Activated gamma-delta T cell treated with anti-CD3 and anti-CD28 coated beads, Interleukin-2, amount 50 U/mL, for 16 hours (primary cell): ENCODE results near the gene ICA1L.

ENCODE experiments used
- DNase-seq: peaks from one replicate; pipeline ENCODE4 v3.0.0-alpha.2; 2020; ENCODE audit warnings: low read depth

ICA1L gene

DNA sequence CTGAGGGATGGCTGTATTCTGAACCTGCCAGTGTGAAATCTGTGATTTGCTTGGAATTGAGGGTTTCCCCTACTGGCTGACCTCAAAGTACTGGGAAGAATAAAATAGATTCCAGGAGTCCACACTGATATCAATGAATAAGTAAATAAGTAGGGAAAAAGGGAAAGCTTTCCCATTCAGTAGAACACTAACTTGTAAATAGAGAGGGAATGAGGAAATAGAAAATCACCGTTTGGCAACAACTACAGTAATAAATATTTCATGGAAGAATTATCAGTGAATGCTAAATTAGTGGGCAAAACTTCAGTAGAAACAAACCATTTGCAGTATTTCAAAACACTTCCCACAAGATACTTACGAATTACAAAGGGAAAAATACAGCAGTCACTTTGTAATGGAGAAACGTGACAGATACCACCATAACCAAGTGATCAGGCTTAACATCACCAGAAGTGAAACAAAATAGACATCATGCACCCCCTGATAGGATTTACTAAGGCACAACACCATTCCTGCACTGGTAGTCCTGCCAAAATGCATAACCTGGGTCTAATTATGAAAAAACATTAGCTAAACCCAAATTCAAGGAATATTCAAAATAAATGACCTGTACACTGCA lies 88.5 kb downstream of the ICA1L start:
- no peak for DNase-seq

DNA sequence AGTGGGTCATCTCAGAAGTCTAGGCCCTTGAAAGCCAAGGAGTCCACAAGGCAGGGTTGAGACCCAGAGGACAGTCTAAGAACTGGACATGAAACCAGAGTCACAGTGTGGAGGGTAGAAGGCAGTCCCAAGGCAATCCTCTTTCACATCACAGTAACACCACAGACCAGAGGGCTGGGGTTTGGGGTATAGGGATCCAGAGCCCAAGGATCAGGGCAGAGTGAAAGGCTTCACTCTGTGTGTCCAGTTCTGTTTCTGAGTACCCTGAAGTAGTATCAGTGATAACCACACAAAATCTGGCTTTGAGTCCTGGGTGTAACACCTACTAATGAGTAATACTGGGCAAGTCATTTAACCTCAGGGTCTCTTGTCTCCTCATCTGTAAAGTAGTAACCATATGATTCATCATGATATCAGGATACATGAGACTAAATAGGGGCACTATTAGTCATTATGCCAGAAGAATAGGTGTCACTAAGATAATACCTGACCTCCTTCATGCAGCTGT lies 91.0 kb downstream of the ICA1L start:
- DNase-seq, result no peak

GRCh38 chr2:202778217-202778616 lies 93.3 kb downstream of the ICA1L start:
- no peak for DNase-seq

- no peak for DNase-seq
Observed at GRCh38 chr2:202774104-202774503, 97.5 kb downstream of the ICA1L start.

DNA sequence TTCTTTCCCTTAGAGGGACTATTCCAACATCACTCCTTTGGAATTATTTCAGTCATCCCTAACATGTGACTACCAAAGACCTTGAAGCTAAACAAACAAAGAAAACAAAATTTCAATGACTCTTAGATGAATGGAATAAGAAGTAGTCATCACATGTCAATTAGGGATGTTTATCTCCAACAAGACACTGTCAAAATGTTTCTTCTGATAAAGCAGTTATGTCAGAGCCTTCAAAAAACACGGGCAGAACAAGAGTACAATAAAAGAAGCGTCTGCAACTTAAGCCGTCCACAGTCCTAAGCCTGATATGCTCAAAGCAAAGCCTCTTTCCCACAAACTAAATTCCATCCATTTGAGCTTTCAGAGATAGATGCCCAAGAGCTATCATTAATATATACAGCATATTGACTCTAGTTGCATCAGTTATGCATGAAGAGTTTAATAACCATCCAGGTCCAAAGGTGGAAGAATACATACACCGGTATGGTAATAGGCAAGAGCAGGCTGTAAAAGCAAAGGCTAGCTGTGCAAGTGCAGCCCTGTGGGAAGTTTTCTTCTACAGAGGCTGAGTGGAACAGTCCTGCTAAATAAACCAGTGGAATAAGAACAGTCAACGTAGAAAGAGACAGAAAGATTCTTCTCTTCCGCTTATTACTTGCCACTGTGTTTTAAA lies 98.1 kb downstream of the ICA1L start:
- no peak for DNase-seq

GRCh38 chr2:202771741-202772460 lies 99.7 kb downstream of the ICA1L start:
- DNase-seq, result no peak

- no peak for DNase-seq
Observed at GRCh38 chr2:202771336-202771735, 100.2 kb downstream of the ICA1L start.

DNA sequence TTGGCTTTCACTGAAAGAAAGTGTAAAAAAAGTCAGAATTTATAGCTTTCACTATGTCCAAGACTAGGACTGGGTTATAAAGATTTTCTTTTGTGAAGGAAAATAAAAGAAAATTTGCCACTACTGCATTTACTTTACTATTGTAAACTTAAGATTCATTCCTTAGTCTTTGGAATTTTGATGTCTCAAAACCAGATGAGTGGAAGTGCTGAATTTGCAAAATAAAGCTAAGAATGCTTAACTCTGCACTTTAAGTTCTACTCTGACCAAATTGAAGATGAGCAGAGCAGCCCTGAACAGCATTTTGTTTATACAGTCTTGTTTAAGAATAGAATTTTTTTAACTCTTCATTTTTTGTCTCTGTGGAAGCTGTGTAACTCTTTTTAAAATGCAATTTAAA lies 102.4 kb downstream of the ICA1L start:
- DNase-seq, result no peak

DNA sequence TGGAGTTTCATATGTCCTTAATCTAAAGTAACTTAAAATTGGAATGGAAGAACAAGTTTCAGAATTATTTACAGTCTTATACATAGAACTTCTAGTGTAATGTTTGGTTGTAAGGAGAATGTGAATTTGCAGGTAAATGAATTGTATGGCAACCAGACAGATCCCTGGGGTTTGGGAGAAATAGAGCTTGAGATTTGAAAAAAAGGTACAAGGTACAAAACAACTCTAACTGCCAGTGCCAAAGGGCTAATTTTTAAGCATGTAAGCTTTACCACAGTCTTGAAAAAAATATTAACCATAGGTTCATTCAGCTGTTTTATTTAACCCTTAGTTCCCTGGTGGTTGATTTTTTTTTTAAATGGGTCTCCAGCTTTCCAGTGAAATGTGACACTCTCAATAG lies 103.3 kb downstream of the ICA1L start:
- no peak for DNase-seq

DNA sequence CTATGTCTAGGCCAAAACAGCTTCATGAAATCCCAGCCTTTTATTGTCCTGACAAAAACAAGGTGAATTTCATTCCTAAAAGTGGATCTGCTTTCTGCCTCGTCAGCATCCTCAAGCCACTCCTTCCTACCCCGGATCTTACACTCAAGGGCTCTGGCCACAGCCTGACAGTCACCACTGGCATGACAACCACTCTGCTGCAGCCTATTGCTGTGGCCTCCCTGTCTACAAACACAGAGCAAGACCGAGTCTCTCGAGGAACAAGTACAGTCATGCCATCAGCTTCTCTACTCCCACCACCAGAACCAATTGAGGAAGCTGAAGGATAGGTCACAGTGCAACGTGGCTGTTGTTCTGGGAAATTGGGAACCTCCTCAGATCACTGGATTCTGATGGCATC lies 106.1 kb downstream of the ICA1L start:
- no peak for DNase-seq

DNA sequence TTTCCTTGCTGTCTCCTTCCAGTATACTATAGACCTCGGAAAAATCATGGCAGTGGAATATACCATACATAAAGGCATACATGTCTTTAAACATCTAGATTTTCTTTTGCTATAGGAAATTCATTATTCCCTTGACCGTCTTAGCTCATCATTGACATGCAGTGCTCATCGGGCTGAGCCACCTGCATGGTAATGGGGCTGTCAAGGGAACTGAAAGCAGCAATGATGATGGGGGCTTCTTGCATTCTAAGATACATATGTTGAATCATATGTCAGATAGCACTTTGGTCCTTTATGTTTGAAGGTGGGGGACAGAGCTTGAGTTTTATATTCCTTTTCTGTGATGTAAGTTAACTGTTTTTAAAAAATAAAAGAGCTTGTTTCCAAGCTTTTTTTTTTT lies 106.6 kb downstream of the ICA1L start:
- no peak for DNase-seq

DNA sequence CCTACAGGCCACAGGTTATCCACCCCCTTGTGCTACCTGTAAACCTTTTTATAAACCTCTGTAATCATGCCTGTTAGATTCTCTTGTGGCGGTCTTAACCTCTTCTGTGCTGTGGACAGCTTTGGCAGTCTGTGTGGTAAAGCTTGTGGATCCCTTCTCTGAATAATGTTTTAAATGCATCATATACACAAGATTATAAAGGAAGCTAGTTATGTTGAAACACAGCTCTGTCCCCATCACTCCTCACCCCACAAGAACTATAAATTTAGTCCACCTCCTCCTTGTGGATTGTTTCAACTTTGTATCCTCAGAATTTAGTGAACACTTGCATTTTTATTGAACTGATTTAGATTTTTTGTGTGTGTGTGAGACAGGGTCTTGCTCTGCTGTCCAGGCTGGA lies 107.7 kb downstream of the ICA1L start:
- DNase-seq, result no peak

- no peak for DNase-seq
Observed at GRCh38 chr2:202762556-202762955, 109.0 kb downstream of the ICA1L start.

DNA sequence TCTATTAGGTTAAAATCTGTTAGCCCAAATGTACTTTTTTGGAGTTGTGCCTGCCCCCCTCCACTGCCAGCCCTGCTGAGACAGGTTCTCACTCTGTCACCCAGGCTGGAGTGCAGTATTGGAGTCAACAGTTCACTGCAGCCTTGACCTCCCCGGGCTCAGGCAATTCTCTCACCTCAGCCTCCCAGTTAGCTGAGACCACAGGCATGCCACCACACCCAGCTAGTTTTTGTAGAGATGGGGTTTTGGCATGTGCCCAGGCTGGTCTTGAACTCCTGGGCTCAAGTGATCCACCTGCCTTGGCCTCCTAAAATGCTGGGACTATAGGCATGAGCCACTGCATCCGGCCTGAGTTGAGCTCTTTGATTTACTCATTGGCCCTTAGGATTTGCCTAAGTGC lies 110.7 kb downstream of the ICA1L start:
- no peak for DNase-seq

- no peak for DNase-seq
Observed at GRCh38 chr2:202758604-202759003, 113.0 kb downstream of the ICA1L start.

DNA sequence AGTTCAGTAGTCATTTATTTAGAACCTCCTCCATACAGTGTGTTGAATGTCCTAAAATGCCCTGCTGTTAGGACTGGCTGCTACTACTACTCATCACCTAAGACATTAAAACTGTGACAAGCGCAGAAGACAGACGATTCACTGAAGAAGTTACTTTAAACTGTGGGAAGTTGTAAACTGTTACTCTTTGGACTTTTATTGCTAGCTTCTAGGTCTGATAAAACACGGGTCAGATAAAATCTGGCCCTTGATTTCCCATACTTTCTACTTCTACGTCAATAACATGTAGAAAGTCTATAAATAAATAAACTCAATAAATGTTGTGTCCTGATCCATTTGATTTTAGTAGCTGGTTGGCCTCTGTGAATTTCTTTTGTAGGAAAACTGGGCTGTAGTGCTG lies 113.4 kb downstream of the ICA1L start:
- no peak for DNase-seq

- DNase-seq, result no peak
Observed at GRCh38 chr2:202757339-202757738, 114.2 kb downstream of the ICA1L start.

- no peak for DNase-seq
Observed at GRCh38 chr2:202756598-202756997, 115.0 kb downstream of the ICA1L start.

GRCh38 chr2:202754936-202755335 lies 116.6 kb downstream of the ICA1L start:
- DNase-seq, result no peak

GRCh38 chr2:202752071-202752470 lies 119.5 kb downstream of the ICA1L start:
- no peak for DNase-seq

DNA sequence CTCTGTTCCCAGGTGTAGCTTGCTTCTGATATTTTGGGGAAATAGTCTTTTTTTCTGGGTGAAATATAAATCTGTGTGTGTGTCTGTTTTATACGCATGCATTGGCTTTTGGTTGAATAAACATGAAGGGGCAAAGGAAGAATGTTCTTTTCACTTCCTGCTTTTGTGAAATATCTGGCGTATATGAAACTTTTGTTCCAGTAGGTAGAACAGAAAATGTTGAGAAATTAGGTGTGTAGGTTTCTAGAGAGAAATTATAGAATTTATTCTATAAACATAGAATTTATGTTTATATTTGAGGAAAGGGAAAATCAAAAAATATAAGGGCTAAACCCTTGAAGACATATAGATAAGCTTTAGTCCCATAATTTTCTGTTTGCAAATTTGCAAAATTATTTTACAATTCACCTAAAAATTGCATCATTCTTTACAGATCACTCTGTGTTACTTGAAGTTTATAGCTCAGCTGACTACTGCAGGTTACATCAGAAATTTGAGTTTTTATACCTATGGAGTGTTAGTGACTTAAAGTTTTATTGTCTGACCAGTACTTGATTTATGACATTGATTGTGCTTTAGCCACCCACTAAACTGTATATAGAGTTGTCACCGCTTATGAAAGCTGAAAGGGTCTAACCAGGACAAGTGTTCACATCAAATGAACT lies 120.7 kb downstream of the ICA1L start:
- DNase-seq, result no peak

DNA sequence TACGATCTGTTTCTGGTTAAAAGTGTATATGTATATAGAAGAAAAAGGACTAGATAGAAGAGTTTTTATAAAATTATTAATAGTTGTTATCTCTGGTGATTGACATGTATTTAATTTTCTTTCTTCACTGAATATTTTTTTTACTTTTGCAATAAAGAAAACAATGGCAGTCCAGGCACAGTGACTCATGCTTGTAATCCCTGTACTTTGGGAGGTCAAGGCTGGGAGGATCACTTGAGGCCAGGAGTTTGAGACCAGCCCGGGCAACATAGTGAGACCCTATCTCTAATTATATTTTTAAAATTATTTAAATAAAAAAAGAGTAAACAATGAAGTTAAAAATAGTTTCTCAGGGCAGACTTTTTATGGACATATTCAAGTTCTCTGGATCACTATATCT lies 122.1 kb downstream of the ICA1L start:
- DNase-seq, result no peak

- no peak for DNase-seq
Observed at GRCh38 chr2:202743613-202744012, 128.0 kb downstream of the ICA1L start.
